Muscle of back (tissue), 11 donors: ENCODE data around the gene BCL7A. TPM values are rescaled to one million over a fixed set of nuclear protein-coding genes. Genes with fewer than 3 reads are reported as not detected.
"Not testable (repeated sequence)": the region's sequence is repeated elsewhere in the genome, so short reads cannot be mapped to it uniquely, and the experiment has no call there.

Source experiments
- DNase-seq, 3 donors: peaks; one replicate each; pipeline versions ENCODE4 v3.0.0 to v3.0.0-alpha.2; 2013
- polyA plus RNA-seq, 10 donors: library from polyadenylated mRNA; unstranded; fragments of 120-200 nt; gene quantifications; one replicate each; pipeline ENCODE4 v1.2.1, GENCODE V29; 2013; ENCODE audit not compliant: insufficient read length in 10 of 10

BCL7A gene
- polyA plus RNA-seq, 10 donors, result 12.5 to 17.5 (median 14.7) TPM

DNA sequence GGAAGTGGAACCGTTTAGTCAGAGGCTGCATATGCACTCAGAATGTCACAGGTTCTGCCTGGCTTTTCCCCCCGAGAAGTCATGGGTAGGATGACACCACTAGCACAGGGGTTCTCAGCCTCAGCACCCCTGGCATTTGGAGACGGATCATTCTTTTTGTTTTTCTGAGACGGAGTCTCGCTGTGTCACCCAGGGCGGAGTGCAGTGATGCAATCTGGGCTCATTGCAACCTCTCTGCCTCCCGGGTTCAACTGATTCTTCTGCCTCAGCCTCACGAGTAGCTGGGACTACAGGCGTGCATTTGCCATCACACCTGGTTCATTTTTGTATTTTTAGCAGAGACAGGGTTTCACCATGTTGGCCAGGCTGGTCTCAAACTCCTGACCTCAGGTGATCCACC lies 28.1 kb downstream of the BCL7A start:
- no peak for DNase-seq

DNA sequence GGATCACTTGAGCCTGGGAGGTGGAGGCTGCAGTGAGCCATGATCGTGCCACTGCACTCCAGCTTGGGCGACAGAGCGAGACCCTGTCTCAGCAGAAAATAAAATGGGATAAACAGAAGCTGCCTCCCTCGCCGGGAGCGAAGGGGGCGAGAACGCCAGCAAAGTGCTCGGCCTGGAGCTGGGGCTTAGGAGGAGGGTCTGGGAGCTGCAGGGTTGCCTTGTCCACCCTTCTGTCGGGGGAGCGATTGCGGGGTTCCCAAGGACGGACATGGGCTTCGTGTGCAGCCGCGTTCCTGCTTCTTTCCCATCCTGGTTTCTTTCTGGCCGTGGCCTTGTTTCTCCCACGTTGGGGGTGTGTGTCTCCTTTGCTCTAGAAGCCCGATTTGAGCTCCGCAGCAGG lies 29.0 kb downstream of the BCL7A start:
- no peak for DNase-seq

GRCh38 chr12:122051231-122051876 lies 29.7 kb downstream of the BCL7A start:
- DNase-seq, result no peak

GRCh38 chr12:122052285-122052684 lies 30.6 kb downstream of the BCL7A start:
- no peak for DNase-seq

GRCh38 chr12:122054842-122055520 lies 33.3 kb downstream of the BCL7A start:
- DNase-seq, result no peak

DNA sequence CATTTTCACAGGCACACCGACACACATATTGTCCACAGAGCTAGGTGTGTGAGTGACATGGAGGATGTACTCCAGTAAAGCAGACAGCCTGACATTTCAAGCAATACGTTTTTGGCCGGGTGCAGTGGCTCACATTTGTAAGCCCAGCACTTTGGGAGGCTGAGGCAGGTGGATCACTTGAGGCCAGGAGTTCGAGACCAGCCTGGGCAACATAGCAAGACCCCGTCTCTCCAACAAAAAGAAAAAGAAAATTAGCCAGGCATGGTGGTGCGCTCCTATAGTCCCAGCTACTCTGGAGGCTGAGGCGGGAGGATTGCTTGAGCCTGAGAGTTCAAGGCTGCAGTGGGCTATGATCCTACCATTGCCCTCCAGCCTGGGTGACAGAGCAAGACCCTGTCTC lies 34.7 kb downstream of the BCL7A start:
- DNase-seq, result not testable (repeated sequence)

DNA sequence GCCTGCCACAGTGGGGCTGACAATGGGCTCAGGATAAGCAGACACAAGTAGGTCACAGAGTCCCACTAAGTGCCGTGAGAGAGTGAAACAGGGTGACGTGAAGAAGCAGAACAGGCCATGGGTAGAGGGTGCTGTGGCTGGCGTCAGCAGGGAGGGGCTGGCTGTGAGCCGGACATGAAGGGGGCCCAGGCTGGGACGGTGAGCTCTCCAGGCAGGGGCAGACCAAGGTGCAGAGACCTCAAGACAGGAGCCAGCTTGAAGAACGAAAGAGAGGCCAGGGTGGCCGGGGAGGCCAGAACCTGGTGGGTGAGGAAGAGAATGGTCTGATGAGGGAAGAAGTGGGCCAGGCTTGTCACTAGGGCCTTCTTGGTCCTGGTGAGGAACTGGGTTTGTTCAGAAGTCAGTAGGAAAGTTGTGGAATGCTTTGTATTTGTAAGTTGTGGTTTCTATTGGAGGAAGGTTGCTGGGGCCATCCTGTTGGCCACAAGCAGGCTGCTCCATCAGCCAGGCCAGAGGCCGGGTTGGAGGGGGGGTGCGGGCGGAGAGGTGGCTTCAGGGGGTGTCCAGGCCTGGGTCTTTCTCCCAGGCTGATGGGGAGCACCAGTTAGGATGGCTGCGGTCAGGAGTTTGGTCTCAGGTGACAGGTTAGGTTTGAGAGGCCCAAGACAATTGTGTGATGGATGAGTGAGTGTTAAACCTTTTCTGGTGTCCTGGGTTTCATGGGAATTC lies 35.5 kb downstream of the BCL7A start:
- DNase-seq, result no peak

DNA sequence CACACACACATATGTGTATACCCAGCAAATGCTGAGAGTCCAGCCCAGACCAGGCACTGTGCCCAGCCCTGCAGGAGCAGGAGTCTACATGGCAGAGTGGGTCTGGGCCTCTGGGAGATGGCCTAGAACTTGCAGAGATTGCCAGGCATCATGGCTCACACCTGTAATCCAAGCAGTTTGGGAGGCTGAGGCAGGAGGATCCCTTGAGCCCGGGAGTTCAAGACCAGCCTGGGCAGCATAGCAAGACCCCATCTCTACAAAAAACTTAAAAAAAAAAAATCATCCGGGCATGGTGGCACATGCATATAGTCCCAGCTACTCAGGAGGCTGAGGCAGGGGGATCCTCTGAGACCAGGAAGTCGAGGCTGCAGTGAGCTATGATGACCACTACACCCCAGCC lies 36.1 kb downstream of the BCL7A start:
- no peak for DNase-seq

DNA sequence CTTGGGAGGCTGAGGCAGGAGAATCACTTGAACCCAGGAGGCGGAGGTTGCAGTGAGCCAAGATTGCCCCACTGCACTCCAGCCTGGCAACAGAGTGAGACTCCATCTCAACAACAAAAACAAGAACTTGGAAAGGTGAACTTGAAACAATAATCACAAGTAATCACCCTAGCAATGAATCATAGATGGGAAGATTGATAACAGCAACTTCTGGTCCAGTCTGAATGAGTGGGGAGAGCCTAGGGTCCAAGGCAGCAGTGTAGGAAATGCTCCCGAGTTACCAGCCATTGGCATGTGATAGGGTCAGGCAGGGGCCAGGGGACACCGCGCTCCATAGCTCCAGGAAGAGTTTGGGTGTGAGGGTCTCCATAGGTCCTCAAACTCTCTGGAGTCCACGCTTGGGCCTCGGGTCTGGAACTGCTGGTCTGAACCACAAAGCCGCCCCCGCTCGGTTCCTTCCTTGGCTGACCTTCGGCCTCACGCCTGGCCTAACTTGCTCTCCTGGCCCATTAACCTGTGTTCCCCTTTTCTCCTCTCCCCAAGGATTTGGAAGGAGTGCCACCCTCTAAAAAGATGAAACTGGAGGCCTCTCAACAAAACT lies 37.0 kb downstream of the BCL7A start:
- no peak for DNase-seq

- no peak for DNase-seq
Measured at GRCh38 chr12:122059203-122059960, 37.7 kb downstream of the BCL7A start.

- no peak for DNase-seq
Measured at GRCh38 chr12:122060081-122060501, 38.4 kb downstream of the BCL7A start.

DNA sequence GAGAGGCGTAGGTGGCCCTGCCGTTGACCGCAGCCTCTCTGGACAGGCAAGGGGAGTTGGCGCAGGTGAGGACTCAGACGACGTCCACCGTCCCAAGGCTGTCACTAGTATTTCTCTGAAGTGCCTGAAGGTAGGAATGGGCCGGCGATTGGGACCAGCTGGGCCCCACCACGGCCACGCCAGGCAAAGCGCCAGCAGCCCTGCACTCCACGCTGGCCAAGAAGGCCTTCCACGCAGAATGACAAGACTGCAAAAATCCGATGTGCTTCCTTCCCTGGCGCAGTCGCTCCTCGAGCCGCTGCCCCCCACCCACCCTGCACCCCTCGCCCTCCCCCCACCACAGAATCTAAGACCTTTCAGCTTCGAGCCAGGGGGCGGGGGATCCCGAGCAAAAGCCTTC lies 39.6 kb downstream of the BCL7A start:
- DNase-seq, result no peak

GRCh38 chr12:122062832-122063693 lies 41.4 kb downstream of the BCL7A start:
- peak in 2 of 3 donors; percentile 55 to 76 for DNase-seq

DNA sequence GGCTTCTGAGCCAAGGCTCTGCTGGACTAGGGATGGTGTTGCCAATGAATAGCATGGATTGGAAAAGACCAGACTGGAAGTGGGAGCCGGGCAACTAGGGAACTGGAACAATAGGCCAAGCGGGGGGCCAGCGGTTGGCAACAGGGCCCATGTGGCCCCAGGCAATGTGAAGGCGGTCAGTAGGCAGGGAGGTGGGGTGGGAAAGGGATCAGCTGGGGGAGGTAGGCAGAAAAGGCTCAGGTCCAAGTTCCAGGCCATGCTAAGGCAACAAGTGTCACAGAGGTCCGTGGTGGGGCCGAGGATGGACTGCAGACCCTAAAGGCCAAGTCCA lies 42.0 kb downstream of the BCL7A start:
- no peak for DNase-seq

DNA sequence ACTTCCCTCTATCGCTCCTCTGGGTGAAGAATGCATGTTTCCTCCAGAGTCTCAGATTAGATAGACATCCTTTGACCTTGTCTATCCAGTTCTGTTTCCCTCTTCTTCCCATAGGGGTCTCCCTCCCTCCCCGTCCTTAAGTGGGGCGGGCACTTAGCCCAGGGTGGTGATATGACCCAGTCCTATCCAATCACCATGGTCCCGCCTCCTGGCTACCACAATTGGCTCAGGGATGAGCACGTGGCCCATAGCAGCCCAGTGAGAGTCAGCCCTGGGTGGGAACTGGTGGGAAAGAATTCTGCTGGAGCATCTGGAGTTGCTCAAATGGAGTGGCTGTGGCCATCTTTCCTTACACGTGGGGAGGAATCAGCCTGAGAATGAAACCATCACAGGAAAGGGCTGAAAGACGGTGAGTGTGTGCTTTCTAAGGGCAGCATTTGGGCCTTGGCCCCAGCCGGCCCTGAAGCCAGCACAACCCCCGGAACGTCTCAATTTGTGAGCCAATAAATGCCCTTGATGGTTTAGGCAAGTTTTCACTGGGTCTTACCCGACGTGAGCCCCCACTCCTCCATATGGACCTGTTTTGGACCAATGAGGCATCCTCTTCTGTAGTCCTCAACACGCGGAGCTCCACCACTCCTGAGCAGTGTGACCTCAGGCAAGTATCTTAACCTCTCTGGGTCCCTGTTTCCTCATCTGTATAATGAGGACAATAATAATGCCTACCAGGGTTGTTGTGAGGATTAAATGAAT lies 42.5 kb downstream of the BCL7A start:
- peak; percentile 69 to 89 (median 84) for DNase-seq

DNA sequence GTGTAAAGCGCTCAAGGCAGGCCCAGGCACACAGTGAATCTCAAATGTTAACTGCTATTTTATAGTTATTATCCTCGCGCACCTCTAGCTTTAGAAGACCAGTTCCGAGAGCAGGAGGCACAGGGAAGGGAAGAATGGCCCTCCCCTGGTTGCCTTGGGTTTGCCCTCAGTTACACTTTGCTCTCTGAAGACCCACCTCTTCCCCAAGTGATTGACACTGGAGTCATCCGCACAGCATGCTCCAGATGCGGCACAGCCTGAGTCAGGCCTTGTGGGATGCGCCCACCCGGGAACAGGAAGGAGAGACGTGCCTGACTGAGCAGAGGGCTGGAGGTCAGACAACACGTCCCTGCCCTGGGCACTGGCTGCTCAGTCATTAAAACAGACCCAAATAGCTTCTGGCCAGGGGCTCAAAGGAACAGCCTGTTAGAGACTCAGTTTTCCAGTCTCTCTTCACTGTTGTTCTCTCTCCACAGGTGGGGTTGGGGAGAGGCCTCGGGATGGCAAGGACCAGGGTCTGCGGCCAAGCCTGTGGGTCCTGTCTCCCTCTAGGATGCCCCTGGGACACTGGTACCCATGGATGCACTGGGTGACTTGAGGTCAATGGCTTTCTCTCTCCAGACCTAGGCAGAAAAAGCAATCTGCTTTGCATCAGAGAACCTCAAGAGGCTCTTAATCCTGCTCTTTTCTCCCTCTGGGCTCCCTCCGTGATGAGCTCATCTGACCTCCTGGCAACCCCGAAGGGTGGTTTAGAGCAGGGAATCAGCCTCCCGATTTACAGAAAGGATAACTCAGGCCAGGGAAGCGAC lies 43.3 kb downstream of the BCL7A start:
- peak in 1 of 3 donors; percentile 59 for DNase-seq

DNA sequence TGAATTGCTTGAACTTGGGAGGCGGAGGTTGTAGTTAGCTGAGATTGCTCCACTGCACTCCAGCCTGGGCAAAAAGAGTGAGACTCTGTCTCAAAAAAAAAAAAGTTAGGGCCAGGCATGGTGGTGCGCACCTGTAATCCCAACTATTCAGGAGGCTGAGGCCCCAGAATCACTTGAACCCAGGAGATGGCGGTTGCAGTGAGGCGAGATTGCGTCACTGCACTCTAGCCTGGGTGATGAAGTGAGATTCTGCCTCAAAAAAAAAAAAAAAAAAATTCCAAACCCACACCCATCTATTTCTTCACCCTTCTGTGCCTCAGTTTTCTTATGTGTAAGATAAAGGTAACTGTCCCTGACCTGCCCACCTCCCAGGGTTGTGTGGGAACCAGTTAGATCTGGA lies 45.9 kb downstream of the BCL7A start:
- DNase-seq, result no peak

DNA sequence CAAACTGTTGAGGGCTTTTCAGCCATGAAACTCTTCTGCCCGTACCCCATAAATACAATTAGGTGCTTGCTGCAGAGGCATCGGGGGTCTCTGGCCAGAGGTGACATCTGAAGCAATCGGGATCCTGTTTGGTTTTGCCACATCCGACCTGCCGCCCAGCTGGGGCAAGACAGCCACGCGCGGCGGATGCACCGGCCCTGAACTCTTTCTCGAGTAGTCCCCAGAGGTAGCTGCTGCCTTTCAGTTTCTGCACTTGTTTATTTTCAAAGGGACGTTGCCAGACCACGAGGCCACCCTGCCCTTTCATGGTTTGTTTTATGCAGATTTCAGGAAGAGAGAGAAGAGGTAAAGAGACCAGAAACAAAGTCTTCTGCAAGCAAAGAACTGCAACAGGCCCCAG lies 46.3 kb downstream of the BCL7A start:
- DNase-seq, result no peak
